ENCODE results near the gene ARHGEF19. TPM values are rescaled to one million over a fixed set of nuclear protein-coding genes. Genes with fewer than 3 reads are reported as not detected.

Gene ARHGEF19
- total and polyA plus RNA-seq, 2 of the 4 experiments (the other 2 are of a cell fraction): 4.5 to 16.8 TPM

DNA sequence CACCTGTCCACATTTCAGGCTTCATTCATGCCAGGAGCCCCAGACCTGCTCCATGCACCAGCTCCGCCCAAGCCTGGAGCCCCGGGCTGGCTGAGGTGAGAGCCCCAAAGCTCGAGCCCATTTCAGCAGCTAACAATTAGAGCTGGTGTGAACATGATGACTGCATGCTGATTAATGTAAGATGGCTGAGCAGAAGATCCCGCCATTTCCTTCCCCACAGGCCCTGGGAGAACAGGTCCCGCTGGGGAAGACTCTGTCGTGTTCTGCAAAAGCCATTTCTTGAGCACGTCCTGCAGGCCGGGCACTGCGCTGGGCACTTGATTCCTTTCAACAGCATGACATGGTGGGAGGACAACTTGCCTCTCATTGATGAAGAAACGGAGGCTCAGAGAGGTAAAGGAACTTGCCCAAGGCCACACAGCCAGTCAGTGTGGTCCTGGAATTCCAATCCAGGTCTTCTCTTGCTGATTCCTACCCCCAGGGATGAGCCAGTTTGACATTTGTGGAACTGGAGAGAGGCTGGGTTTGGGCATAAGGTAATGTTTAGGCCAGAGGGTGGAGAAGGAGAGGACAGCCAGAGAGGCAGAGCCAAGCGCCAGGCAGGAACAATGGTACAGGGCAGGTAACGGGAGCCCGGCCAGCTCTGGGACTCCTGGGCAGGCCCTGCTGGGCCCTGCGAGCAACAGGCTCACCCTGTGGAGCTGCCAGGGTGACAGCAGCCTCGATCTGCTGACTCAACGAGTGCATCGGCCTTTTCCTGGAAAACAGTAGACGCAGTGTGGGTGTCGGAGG lies 28.5 kb downstream of the ARHGEF19 start:
- ATAC-seq (ENCODE audit: low read depth) (no peak), DNase-seq (no peak)
- H3K4me3 ChIP-seq (ENCODE audit: insufficient read depth, low read depth, low read length): no peak overlapping the region
- H3K23ac ChIP-seq (ENCODE audit: low read depth, low read length): no peak overlapping the region
- H3K27me3 ChIP-seq (ENCODE audit: control insufficient read depth, insufficient read depth, low read length): no peaks in the 10 kb centered on the region
- H4K91ac ChIP-seq (ENCODE audit: insufficient read depth, low read depth, low read length): peak overlapping the region; percentile 31; the same call in 1 of the 2 replicates
- no peak overlapping the region for H3K4me2 ChIP-seq (ENCODE audit: low read depth, low read length)
- no peak overlapping the region for H3K9ac ChIP-seq (ENCODE audit: low read depth, low read length)
- H4K20me1 ChIP-seq (ENCODE audit: insufficient read depth, low read length): no peaks in the 10 kb centered on the region
- WGBS, 2 experiments (ENCODE audit: extremely low coverage in 2 of 2, insufficient read length in 1 of 2): 92% methylated on average over 9 of the region's 19 CpGs; no CpG with 5 or more reads in 1 of the 2 experiments
- H3K9me1 ChIP-seq (ENCODE audit: insufficient read depth, low read length): peaks cover 5% of the 10 kb centered on the region
- peak overlapping the region; percentile 49 for H3K4ac ChIP-seq (ENCODE audit: low read depth, low read length)
- dilution Hi-C loops (cut with HindIII; ENCODE audit: low sequenced_read_pairs, unreplicated experiment): no loop called here
- intact Hi-C loops (cut with micrococcal nuclease): loop anchor here (5.0 kb wide), 1 partner anchor 387 kb away; no protein-coding TSS in a partner anchor
- no peak overlapping the region for H3K56ac ChIP-seq (ENCODE audit: extremely low read depth, insufficient read depth, low read length)
- H4K5ac ChIP-seq (ENCODE audit: low read depth, low read length): no peak overlapping the region
- BruUV-seq (replicated peaks): no TSS peak
- ChIA-PET POLR2A (ENCODE audit: unreplicated experiment) (no interaction called here), CTCF (interaction anchor here (0.5 to 0.6 kb wide), 2 partner anchors 50 to 382 kb away, joined by 4 read pairs; no protein-coding TSS in a partner anchor)
- H2BK5ac ChIP-seq (ENCODE audit: low read depth, low read length, poor library complexity, severe bottlenecking): no peak overlapping the region
- H3K27ac ChIP-seq (ENCODE audit: insufficient read depth, low read length): no peak overlapping the region
- no peak overlapping the region for H3K14ac ChIP-seq (replicated peaks; ENCODE audit: low read depth, low read length)
- H2AK9ac ChIP-seq (replicated peaks; ENCODE audit: low read depth, low read length, poor library complexity): peak overlapping the region; percentile 25
- no peaks in the 10 kb centered on the region for H3K36me3 ChIP-seq (ENCODE audit: control insufficient read depth, insufficient read depth, low read length)
- H2AK5ac ChIP-seq (ENCODE audit: low read depth, low read length): peak overlapping the region; percentile 75
- H2AFZ ChIP-seq (replicated peaks; ENCODE audit: low read length, poor library complexity): no peak overlapping the region
- in situ Hi-C loops (cut with MboI; ENCODE audit: low sequenced_read_pairs): loop anchor here (5.0 to 25.0 kb wide), 2 partner anchors 107 to 397 kb away; no protein-coding TSS in a partner anchor
- peak overlapping the region; percentile 25; the same call in 1 of the 3 replicates for H2BK15ac ChIP-seq (ENCODE audit: low read depth, low read length)
- H4K8ac ChIP-seq (ENCODE audit: low read depth in 2 of 2, low read length in 2 of 2): no peak overlapping the region
- peak overlapping the region; percentile 78 for H2BK20ac ChIP-seq (ENCODE audit: low read depth, low read length)
- H3K18ac ChIP-seq (ENCODE audit: low read depth, low read length): no peak overlapping the region
- 0 out of 2 replicates have a peak, but pooled peaks have one; percentile 12 for TF ChIP-seq MAFK (IDR thresholded peaks at IDR 0.05; ENCODE audit: low read depth, low read length)
- TF ChIP-seq POLR2A (IDR thresholded peaks at IDR 0.05; ENCODE audit: low read depth, low read length): no peak
- peaks cover 5 to 19% of the 10 kb centered on the region in 2 experiments; a peak in 3 of 4 replicates for H3K79me1 ChIP-seq (ENCODE audit: low read depth in 1 of 2, low read length in 2 of 2)
- H2BK120ac ChIP-seq (ENCODE audit: low read depth, low read length): peak overlapping the region; percentile 45; the same call in 1 of the 2 replicates
- H3K4me1 ChIP-seq (ENCODE audit: control insufficient read depth, insufficient read depth, low read length): peaks cover 18% of the 10 kb centered on the region
- H3K9me3 ChIP-seq (ENCODE audit: control insufficient read depth, insufficient read depth, low read length): no peaks in the 10 kb centered on the region
